Measurements from ENCODE around the gene TALDO1. TPM values are rescaled to one million over a fixed set of nuclear protein-coding genes. Genes with fewer than 3 reads are reported as not detected.

Gene TALDO1
- total RNA-seq, 6 donors from 2014 or later: 163 to 313 (median 217) TPM

GRCh38 chr11:770642-771616, 23.7 kb downstream of the TALDO1 start:
- Histone ChIP-seq H3K4me3 (no peak overlapping the region), H3K4me1 (peaks cover 10 to 22% (median 11%) of the 10 kb centered on the region in 4 donors), H3K27ac (no peak overlapping the region), H3K36me3 (peaks cover 5 to 54% (median 49%) of the 10 kb centered on the region in 4 donors), H3K27me3 (no peaks in the 10 kb centered on the region), H3K9me3 (no peaks in the 10 kb centered on the region)
- ATAC-seq (ENCODE audit: low FRiP score in 2 of 2): no peak
- TF ChIP-seq EP300 (IDR thresholded peaks at IDR 0.05) (no peak), POLR2AphosphoS5 (IDR thresholded peaks at IDR 0.05) (no peak), POLR2A (IDR thresholded peaks at IDR 0.05) (no peak)
- TF ChIP-seq, protein P1, sequence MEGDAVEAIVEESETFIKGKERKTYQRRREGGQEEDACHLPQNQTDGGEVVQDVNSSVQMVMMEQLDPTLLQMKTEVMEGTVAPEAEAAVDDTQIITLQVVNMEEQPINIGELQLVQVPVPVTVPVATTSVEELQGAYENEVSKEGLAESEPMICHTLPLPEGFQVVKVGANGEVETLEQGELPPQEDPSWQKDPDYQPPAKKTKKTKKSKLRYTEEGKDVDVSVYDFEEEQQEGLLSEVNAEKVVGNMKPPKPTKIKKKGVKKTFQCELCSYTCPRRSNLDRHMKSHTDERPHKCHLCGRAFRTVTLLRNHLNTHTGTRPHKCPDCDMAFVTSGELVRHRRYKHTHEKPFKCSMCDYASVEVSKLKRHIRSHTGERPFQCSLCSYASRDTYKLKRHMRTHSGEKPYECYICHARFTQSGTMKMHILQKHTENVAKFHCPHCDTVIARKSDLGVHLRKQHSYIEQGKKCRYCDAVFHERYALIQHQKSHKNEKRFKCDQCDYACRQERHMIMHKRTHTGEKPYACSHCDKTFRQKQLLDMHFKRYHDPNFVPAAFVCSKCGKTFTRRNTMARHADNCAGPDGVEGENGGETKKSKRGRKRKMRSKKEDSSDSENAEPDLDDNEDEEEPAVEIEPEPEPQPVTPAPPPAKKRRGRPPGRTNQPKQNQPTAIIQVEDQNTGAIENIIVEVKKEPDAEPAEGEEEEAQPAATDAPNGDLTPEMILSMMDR (IDR thresholded peaks at IDR 0.05): no peak
- WGBS, 2 donors: 90 to 92% methylated on average over 17 to 32 of the region's 32 CpGs
- peak in 1 of 2 donors; percentile 71 for DNase-seq

DNA sequence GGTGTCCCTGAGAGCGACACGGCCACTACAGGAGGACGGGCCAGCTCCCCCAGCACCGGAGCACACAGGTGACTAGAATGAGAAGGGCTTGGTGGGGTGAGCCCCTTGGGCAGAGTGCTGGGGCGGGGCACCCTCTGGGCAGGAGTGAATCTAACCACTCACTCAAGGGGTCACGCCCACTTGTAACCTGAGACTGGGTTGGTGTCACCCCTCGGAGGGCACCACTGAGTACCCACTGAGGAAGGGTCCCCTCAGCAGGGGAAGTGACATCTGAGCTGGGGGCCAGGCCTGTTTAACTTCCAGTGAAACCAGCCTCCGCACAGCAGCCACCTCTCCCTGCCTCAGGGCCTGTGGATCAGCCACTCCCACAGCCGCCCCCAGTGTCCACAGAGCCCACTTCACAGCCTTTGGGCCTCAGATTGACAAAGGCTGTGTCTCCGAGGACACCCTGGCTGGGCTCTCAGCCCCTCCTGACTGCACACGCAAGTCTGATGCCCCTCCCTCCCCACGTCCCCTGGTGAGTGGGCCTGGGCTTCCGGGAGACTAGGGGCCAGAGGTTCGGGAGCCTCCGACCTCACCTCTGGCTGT, 24.4 kb downstream of the TALDO1 start:
- no peaks in the 10 kb centered on the region for H3K9me3 ChIP-seq
- WGBS, 2 donors: 92 to 93% methylated on average over 3 to 12 of the region's 15 CpGs
- no peak for ATAC-seq (ENCODE audit: low FRiP score in 2 of 2)
- peak in 1 of 2 donors; percentile 49 for DNase-seq
- H3K4me1 ChIP-seq: peaks cover 15 to 30% (median 19%) of the 10 kb centered on the region in 4 donors
- no peak overlapping the region for H3K27ac ChIP-seq
- peaks cover 5 to 46% (median 43%) of the 10 kb centered on the region in 4 donors for H3K36me3 ChIP-seq
- no peak for TF ChIP-seq POLR2AphosphoS5 (IDR thresholded peaks at IDR 0.05)
- no peak for TF ChIP-seq POLR2A (IDR thresholded peaks at IDR 0.05)
- no peak for TF ChIP-seq EP300 (IDR thresholded peaks at IDR 0.05)
- TF ChIP-seq, protein P1 (IDR thresholded peaks at IDR 0.05): no peak
- H3K4me3 ChIP-seq: no peak overlapping the region
- H3K27me3 ChIP-seq: no peaks in the 10 kb centered on the region

GRCh38 chr11:772429-773390, 25.4 kb downstream of the TALDO1 start:
- DNase-seq: peak in 1 of 2 donors; percentile 80
- Histone ChIP-seq H3K27me3 (no peaks in the 10 kb centered on the region), H3K36me3 (peaks cover 5 to 45% (median 42%) of the 10 kb centered on the region in 4 donors), H3K27ac (no peak overlapping the region), H3K9me3 (no peaks in the 10 kb centered on the region), H3K4me3 (no peak overlapping the region), H3K4me1 (peaks cover 15 to 31% (median 21%) of the 10 kb centered on the region in 4 donors)
- no peak for ATAC-seq (ENCODE audit: low FRiP score in 2 of 2)
- WGBS, 2 donors: 87 to 100% methylated on average over 2 to 32 of the region's 34 CpGs
- TF ChIP-seq, protein P1 (IDR thresholded peaks at IDR 0.05): no peak
- TF ChIP-seq POLR2A (IDR thresholded peaks at IDR 0.05) (no peak), POLR2AphosphoS5 (IDR thresholded peaks at IDR 0.05) (no peak), EP300 (IDR thresholded peaks at IDR 0.05) (no peak)

DNA sequence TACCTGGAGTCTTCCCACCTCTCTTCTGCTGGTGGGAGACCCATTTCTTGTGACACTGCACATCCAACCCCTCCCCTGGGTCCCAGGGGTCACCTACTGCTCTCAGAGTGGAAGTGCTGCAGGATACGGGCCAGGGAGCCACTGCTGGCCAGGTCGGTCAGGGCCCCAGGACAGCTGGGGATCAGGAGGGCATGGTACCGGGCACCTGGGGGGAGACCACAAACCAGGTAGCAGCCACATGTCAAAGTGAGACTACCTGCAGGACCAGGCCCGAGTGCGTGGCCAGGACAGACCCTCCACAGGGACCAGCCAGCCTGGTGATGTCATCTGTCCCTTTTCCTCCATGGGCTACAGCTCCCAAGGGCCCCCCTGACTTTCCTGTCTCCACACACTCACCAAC, 26.2 kb downstream of the TALDO1 start:
- no peak overlapping the region for H3K4me3 ChIP-seq

More for the DNA sequence above, 26.2 kb downstream of the TALDO1 start:
- peaks cover 5 to 45% (median 42%) of the 10 kb centered on the region in 4 donors for H3K36me3 ChIP-seq
- TF ChIP-seq POLR2A (IDR thresholded peaks at IDR 0.05) (no peak), POLR2AphosphoS5 (IDR thresholded peaks at IDR 0.05) (no peak), EP300 (IDR thresholded peaks at IDR 0.05) (no peak)
- TF ChIP-seq, protein P1 (IDR thresholded peaks at IDR 0.05): no peak
- no peaks in the 10 kb centered on the region for H3K9me3 ChIP-seq
- WGBS, 2 donors: 98% methylated on average over 5 of the region's 5 CpGs; no CpG with 5 or more reads in 1 of the 2 donors
- DNase-seq (no peak), ATAC-seq (ENCODE audit: low FRiP score in 2 of 2) (no peak)
- H3K4me1 ChIP-seq: peaks cover 15 to 37% (median 27%) of the 10 kb centered on the region in 4 donors
- no peak overlapping the region for H3K27ac ChIP-seq
- H3K27me3 ChIP-seq: no peaks in the 10 kb centered on the region
